Esophagus (tissue), 2 donors: ENCODE data around the gene MOG. TPM values are rescaled to one million over a fixed set of nuclear protein-coding genes. Genes with fewer than 3 reads are reported as not detected.

Experiments
- H3K27ac ChIP-seq, 2 donors: one replicate each; pipeline ENCODE4 v1.5.1; 2013; ENCODE audit warnings: low read depth in 2 of 2, mild to moderate bottlenecking in 2 of 2, inconsistent platforms in 1 of 2, low read length in 1 of 2, moderate library complexity in 1 of 2
- H3K27me3 ChIP-seq, 2 donors: one replicate each; pipeline ENCODE4 v1.6.1; 2013; ENCODE audit warnings: low read length in 2 of 2, control low read depth in 1 of 2, mild to moderate bottlenecking in 1 of 2; ENCODE audit not compliant: insufficient read depth in 2 of 2, control insufficient read depth in 1 of 2
- H3K36me3 ChIP-seq, 2 donors: one replicate each; pipeline ENCODE4 v1.6.1; 2013; ENCODE audit warnings: low read length in 1 of 2; ENCODE audit not compliant: control insufficient read depth in 2 of 2, insufficient read depth in 2 of 2
- H3K4me1 ChIP-seq, 2 donors: one replicate each; pipeline ENCODE4 v1.6.1; 2013; ENCODE audit warnings: low read length in 1 of 2; ENCODE audit not compliant: control insufficient read depth in 2 of 2, insufficient read depth in 2 of 2
- H3K4me3 ChIP-seq, 2 donors: one replicate each; pipeline ENCODE4 v1.5.1; 2013; ENCODE audit warnings: low read length in 2 of 2, mild to moderate bottlenecking in 2 of 2, low read depth in 1 of 2, moderate library complexity in 1 of 2
- H3K9me3 ChIP-seq, 2 donors: one replicate each; pipeline ENCODE4 v1.6.1; 2013; ENCODE audit warnings: mild to moderate bottlenecking in 2 of 2, low read depth in 1 of 2, low read length in 1 of 2, moderate library complexity in 1 of 2; ENCODE audit not compliant: control insufficient read depth in 2 of 2, insufficient read depth in 1 of 2
- WGBS, 2 donors: extraction: QIAGEN DNeasy Blood & Tissue Kit; methylation state at CpG; one replicate each; pipeline ENCODE4 v1.1.7; 2013; 5-methylcytosine and 5-hydroxymethylcytosine counted together
- polyA plus RNA-seq, 2 donors: library from polyadenylated mRNA; stranded (reverse); fragments of 200-250 nt; gene quantifications; one replicate each; pipeline ENCODE4 v1.2.3, GENCODE V29; 2013
- donor health status: healthy with polysubstance abuse.
- donor health status: Bipolar disorder and iron deficiency.

Gene MOG
- polyA plus RNA-seq, result not detected

DNA sequence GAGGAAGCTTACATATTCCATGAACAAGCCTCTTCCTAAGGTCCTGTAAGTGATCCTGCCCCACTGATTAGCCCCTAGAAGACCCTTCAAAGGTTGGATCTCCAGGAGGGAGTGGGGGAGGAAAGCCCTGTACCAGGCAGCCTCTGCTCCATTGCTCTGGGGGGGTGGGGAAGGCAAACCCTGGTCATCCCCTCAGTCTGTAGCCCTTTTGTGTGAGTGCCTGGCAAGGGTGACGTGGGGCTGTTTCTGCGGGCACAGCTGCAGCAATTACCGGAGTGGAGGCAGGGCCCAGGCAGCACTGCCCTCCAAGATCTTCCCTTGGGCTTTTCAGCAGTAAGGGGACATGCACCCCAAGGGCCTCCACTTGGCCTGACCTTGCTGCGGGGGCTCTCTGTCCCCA lies at the start of gene MOG:
Gene MOG, plus strand, starts transcription at position 295 of the 400 bp plus-strand sequence. CDS start 118 bp downstream, outside the sequence.
- Histone ChIP-seq H3K36me3 (no peaks in the 10 kb centered on the region), H3K27me3 (no peaks in the 10 kb centered on the region), H3K4me3 (no peak within 1 kb of the TSS), H3K27ac (peak within 1 kb of the TSS in 1 of 2 donors; percentile 24), H3K9me3 (no peaks in the 10 kb centered on the region), H3K4me1 (peaks cover 0 to 2% of the 10 kb centered on the region in 2 donors)
- WGBS, 2 donors, result 79 to 87% methylated on average over 4 of the region's 4 CpGs

DNA sequence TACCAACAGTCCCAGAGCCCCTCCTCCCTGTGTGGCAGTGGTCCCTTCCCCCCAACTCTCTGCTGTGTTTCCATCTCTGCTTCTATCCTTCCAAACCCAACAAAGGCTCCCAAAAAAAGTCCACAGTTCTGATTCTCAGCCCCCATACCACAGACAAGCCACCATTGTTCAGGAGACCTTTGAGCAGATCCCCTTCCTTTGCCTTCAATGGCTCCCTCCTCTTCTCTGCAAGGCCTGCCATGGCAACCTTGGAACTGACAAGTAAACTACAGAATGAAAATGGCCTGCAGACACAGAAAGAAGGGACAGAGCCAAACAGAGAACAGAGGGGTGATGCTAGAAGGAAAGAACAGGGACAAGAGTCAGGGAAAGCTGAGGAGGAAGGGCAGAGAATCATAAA lies 48.8 kb upstream of the MOG start:
- H3K9me3 ChIP-seq, result no peaks in the 10 kb centered on the region
- peaks cover 6 to 29% of the 10 kb centered on the region in 2 donors for H3K36me3 ChIP-seq
- no peaks in the 10 kb centered on the region for H3K4me1 ChIP-seq
- H3K27ac ChIP-seq, result no peak overlapping the region
- H3K27me3 ChIP-seq, result no peaks in the 10 kb centered on the region
- H3K4me3 ChIP-seq, result no peak overlapping the region

DNA sequence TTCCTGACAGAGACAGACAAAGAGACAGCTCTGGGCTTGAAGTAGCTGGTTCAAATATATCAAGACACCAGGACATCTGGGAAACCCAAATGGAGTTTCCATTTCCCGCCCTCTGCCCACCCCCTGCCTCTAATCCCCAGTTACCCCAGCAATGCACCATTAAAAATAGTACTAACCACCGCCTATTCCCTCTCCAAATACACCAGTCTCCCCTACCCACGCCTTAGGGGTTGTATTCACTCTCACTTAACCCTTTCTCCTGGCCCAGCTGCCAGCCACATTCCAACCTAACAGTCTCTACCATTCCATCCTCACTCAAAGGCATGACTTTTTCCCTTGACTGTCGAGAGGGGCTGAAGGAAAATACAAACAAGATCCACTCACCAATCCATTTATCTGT lies 46.4 kb upstream of the MOG start:
- H3K27me3 ChIP-seq, result no peaks in the 10 kb centered on the region
- WGBS, 2 donors, result 91 to 95% methylated on average over 4 of the region's 4 CpGs
- H3K4me3 ChIP-seq, result no peak overlapping the region
- H3K9me3 ChIP-seq, result no peaks in the 10 kb centered on the region
- H3K36me3 ChIP-seq, result peaks cover 11 to 27% of the 10 kb centered on the region in 2 donors
- no peaks in the 10 kb centered on the region for H3K4me1 ChIP-seq
- no peak overlapping the region for H3K27ac ChIP-seq

DNA sequence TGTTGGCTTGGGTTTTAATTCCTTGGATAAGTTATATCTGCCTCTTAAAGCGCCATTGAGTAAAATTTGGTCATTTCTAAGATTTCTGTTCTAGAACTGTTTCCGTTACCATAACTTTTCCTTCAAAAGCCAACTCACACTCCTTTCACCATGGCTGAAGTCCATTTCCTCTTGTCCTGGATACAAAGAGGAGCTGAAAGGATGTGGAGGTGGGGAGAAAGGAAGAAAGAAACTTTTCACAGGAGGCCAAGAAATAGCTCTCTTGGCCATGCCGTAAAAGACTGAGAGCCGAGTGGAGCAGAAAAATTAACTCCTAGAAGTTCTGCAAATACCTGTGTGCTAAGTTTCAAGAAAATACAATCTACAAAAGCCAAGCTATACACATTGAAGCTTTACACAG lies 45.5 kb upstream of the MOG start:
- H3K4me1 ChIP-seq, result no peaks in the 10 kb centered on the region
- H3K27ac ChIP-seq, result no peak overlapping the region
- no peaks in the 10 kb centered on the region for H3K9me3 ChIP-seq
- H3K36me3 ChIP-seq, result peaks cover 11 to 23% of the 10 kb centered on the region in 2 donors
- no peaks in the 10 kb centered on the region for H3K27me3 ChIP-seq
- no peak overlapping the region for H3K4me3 ChIP-seq
- 84 to 87% methylated on average over 4 of the region's 4 CpGs for WGBS, 2 donors

DNA sequence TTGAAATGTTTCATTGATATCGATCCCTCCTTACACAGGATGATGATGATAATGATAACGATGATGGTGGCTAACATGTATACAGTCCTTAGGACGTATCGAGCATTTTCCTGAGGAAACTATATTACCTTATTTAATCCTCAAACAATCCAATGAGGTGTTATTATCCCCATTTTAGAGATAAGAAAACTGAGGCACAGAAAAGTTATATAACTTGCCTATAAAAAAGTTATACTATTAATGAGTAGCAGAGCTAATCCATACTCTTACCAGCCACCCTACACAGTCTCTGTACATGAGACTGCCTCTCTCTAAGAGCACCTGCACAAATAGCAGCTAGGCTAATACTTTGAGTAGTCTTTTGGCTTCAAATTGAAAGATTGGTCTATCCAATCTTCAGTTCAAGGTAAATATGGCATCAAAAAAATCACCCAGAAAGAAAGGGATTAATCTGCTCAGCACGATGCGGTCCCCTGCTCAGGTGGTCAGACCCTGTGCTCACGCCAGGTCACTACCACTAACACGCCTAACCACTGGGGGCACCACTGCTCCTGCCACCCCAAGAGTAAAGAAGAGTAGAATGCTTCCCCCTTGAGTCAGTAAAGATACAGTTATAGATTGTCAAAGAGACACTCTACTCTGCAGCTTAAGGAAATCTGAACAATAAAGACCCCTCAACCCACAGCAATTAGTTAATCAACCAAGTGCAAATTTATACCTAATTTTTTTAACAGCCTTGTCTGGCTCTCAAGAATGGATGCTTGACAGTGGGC lies 38.9 kb upstream of the MOG start:
- no peak overlapping the region for H3K4me3 ChIP-seq
- no peaks in the 10 kb centered on the region for H3K4me1 ChIP-seq
- 92% methylated on average over 8 of the region's 8 CpGs for WGBS, 2 donors
- H3K27me3 ChIP-seq, result no peaks in the 10 kb centered on the region
- no peak overlapping the region for H3K27ac ChIP-seq
- peaks cover 5 to 22% of the 10 kb centered on the region in 2 donors for H3K36me3 ChIP-seq
- H3K9me3 ChIP-seq, result no peaks in the 10 kb centered on the region

DNA sequence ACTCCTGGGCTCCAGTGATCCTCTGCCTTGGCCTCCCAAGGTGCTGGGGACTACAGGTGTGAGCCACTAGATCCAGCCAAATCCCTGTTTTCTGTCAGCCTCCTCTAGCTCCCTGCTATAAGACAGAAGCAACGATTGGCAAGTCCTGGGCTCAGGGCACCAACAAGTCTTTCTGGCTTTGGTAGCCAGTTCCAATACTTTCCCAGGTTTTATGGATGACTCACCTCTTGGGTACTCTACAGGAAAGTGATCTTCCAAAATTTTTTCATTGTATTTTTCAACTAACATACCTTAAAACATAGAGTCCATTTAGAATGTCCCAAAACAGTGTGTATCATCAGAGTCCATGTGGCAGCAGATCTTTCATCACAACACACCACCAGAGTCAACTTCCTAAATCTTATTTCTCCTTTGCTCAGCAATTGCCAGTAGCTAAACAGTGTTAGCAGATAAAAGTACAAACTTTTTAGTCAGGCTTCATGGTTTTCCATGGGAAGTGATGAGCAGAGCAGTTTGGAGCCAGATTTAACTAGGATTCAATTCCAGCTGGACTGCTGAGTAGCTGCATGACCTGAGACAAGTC lies 37.2 kb upstream of the MOG start:
- WGBS, 2 donors, result 49 to 87% methylated on average over 1 of the region's 1 CpG
- H3K27me3 ChIP-seq, result no peaks in the 10 kb centered on the region
- no peak overlapping the region for H3K27ac ChIP-seq
- no peak overlapping the region for H3K4me3 ChIP-seq
- H3K4me1 ChIP-seq, result no peaks in the 10 kb centered on the region
- H3K36me3 ChIP-seq, result peaks cover 6 to 16% of the 10 kb centered on the region in 2 donors
- H3K9me3 ChIP-seq, result no peaks in the 10 kb centered on the region

DNA sequence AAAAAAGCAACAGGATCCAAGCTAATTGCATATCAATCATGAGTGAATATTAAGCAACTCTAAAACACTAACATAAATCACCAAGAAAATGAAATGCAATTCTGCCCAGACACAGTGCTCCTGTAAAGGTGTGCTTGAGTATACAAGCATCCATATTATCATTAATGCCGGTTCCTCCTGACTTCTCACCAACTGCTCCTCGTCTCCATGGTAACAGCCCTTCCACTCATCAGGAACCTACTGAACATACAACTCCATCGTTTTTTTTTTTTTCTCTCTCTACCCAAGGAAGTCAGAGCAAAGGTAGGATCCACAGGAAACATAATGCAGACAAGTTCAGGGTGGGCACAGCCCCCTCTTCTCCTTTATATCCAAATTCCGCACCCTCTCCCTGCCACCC lies 36.3 kb upstream of the MOG start:
- H3K9me3 ChIP-seq, result no peaks in the 10 kb centered on the region
- H3K4me1 ChIP-seq, result no peaks in the 10 kb centered on the region
- no peak overlapping the region for H3K27ac ChIP-seq
- no peak overlapping the region for H3K4me3 ChIP-seq
- 74 to 81% methylated on average over 4 of the region's 4 CpGs for WGBS, 2 donors
- peaks cover 6 to 16% of the 10 kb centered on the region in 2 donors for H3K36me3 ChIP-seq
- no peaks in the 10 kb centered on the region for H3K27me3 ChIP-seq

DNA sequence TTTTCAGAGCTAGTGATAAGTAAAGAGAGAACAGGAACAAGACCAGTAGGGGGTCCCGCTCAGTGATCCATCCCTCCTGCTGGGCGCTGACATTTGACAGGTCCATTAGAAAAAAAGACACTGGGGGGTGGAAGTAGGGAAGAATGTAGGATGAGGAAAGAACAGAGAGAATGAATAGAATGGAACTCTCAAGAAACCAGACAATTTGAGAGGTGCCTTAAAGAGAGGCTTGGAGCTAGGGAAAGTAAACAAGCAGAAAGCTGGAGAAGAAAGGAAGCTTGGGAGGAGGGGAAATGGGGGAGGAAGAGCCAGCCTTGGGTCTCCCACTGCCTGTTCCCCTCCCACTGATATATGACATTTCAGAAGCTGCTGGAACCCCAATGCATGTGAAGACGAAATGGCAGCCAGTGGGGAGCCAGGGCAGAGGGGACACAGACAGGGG lies 32.4 kb upstream of the MOG start:
- no peak overlapping the region for H3K4me3 ChIP-seq
- peaks cover 6% of the 10 kb centered on the region in 2 donors for H3K36me3 ChIP-seq
- no peaks in the 10 kb centered on the region for H3K9me3 ChIP-seq
- WGBS, 2 donors, result 75 to 90% methylated on average over 3 of the region's 3 CpGs
- H3K27me3 ChIP-seq, result no peaks in the 10 kb centered on the region
- H3K4me1 ChIP-seq, result peaks cover 0 to 9% of the 10 kb centered on the region in 2 donors
- no peak overlapping the region for H3K27ac ChIP-seq

DNA sequence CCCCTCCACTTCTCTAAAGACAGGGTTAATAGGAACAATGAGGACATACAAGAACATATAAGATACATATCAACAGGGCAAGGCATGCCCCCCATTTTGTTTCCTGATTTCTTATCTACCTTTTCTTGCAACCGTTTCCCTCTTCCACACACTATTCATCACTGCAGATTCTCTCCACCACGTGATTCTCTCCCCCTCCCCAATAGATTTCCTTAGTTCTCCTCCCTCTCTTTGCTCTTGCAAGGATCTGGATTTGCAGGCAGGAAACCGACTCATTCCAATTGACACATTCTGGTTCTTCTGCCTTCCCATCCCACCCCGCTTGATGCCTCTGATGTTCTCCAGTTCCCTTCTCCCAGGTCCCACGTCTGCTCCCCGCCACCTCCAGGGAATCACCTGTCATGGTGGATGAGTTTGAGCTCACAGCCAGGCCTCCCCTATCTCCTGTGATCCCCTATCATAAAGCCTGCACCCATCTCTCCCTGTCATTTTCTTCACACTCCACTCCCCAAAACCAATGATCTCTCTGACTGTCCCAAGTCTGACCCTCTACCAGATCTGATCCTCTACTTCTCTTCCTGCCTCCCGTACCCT lies 31.5 kb upstream of the MOG start:
- Histone ChIP-seq H3K27me3 (no peaks in the 10 kb centered on the region), H3K9me3 (no peaks in the 10 kb centered on the region), H3K27ac (no peak overlapping the region), H3K4me3 (no peak overlapping the region), H3K36me3 (peaks cover 6% of the 10 kb centered on the region in 2 donors), H3K4me1 (peaks cover 0 to 9% of the 10 kb centered on the region in 2 donors)
- 60 to 69% methylated on average over 7 of the region's 7 CpGs for WGBS, 2 donors
